ENCODE measurements around the gene RNF214. TPM values are rescaled to one million over a fixed set of nuclear protein-coding genes. Genes with fewer than 3 reads are reported as not detected.

Gene RNF214
- polyA plus RNA-seq, 1 experiment = 15.1 TPM

- Histone ChIP-seq H3K27me3 (ENCODE audit: control insufficient read depth, insufficient read depth, low read length) (no peaks in the 10 kb centered on the region), H3K27ac (ENCODE audit: low read depth, low read length) (no peak overlapping the region), H3K9me3 (ENCODE audit: control insufficient read depth, insufficient read depth, low read length) (no peaks in the 10 kb centered on the region), H3K4me3 (ENCODE audit: low read depth, low read length) (no peak overlapping the region)
- DNase-seq (ENCODE audit: low read depth, low spot score) = no peak
- ChIA-PET POLR2A (interaction anchor here (1.0 kb wide), 1 partner anchor 24 kb away, joined by 3 read pairs; the partner anchor contains the start of gene CEP164), CTCF (no interaction called here)
- no peak for TF ChIP-seq CTCF (IDR thresholded peaks at IDR 0.05; ENCODE audit: low read depth, low read length)
These were observed 71.3 kb downstream of the RNF214 start for GRCh38 chr11:117303646-117304315.

GRCh38 chr11:117305145-117305544 is 72.7 kb downstream of the RNF214 start:
- no peak overlapping the region for H3K4me3 ChIP-seq (ENCODE audit: low read depth, low read length)
- ChIA-PET POLR2A (no interaction called here), CTCF (interaction anchor here (0.7 kb wide), 1 partner anchor 503 kb away, joined by 6 read pairs; no protein-coding TSS in a partner anchor)
- no peaks in the 10 kb centered on the region for H3K9me3 ChIP-seq (ENCODE audit: control insufficient read depth, insufficient read depth, low read length)
- no peaks in the 10 kb centered on the region for H3K27me3 ChIP-seq (ENCODE audit: control insufficient read depth, insufficient read depth, low read length)
- H3K27ac ChIP-seq (ENCODE audit: low read depth, low read length) = no peak overlapping the region
- no peak for TF ChIP-seq CTCF (IDR thresholded peaks at IDR 0.05; ENCODE audit: low read depth, low read length)
- DNase-seq (ENCODE audit: low read depth, low spot score) = no peak

- DNase-seq (ENCODE audit: low read depth, low spot score) = no peak
- CTCF ChIA-PET = no interaction called here
- Histone ChIP-seq H3K4me3 (ENCODE audit: low read depth, low read length) (no peak overlapping the region), H3K27ac (ENCODE audit: low read depth, low read length) (no peak overlapping the region), H3K9me3 (ENCODE audit: control insufficient read depth, insufficient read depth, low read length) (no peaks in the 10 kb centered on the region), H3K27me3 (ENCODE audit: control insufficient read depth, insufficient read depth, low read length) (no peaks in the 10 kb centered on the region)
- TF ChIP-seq CTCF (IDR thresholded peaks at IDR 0.05; ENCODE audit: low read depth, low read length) = no peak
- POLR2A ChIA-PET = no interaction called here
These were observed 76.8 kb downstream of the RNF214 start for GRCh38 chr11:117309310-117309709.

- POLR2A ChIA-PET = no interaction called here
These were observed 80.6 kb downstream of the RNF214 start for GRCh38 chr11:117313091-117313490.

More at GRCh38 chr11:117313091-117313490, 80.6 kb downstream of the RNF214 start:
- H3K4me3 ChIP-seq (ENCODE audit: low read depth, low read length) = no peak overlapping the region
- no peaks in the 10 kb centered on the region for H3K27me3 ChIP-seq (ENCODE audit: control insufficient read depth, insufficient read depth, low read length)
- H3K27ac ChIP-seq (ENCODE audit: low read depth, low read length) = no peak overlapping the region
- H3K9me3 ChIP-seq (ENCODE audit: control insufficient read depth, insufficient read depth, low read length) = no peaks in the 10 kb centered on the region
- DNase-seq (ENCODE audit: low read depth, low spot score) = no peak
- CTCF ChIA-PET = no interaction called here
- TF ChIP-seq CTCF (IDR thresholded peaks at IDR 0.05; ENCODE audit: low read depth, low read length) = no peak

Data from AG04450 (cell line).